Nephron progenitor cell (in vitro differentiated cells): ENCODE data around the gene ABHD10.

Experiments used
- DNase-seq: peaks from one replicate; pipeline ENCODE4 v3.0.0; 2021
- H3K27ac Mint-ChIP-seq: 2 replicates; pipeline ENCODE4 v1.8.0; 2021; ENCODE audit warnings: mild to moderate bottlenecking, moderate library complexity, mixed read lengths
- H3K27me3 Mint-ChIP-seq: 2 replicates; pipeline ENCODE4 v1.8.0; 2021; ENCODE audit warnings: mild to moderate bottlenecking, low read depth, mixed read lengths; ENCODE audit not compliant: poor library complexity
- H3K36me3 Mint-ChIP-seq: 2 replicates; pipeline ENCODE4 v1.8.0; 2021; ENCODE audit warnings: low read depth, mixed read lengths
- H3K4me1 Mint-ChIP-seq: 2 replicates; pipeline ENCODE4 v1.8.0; 2021; ENCODE audit warnings: mixed read lengths
- H3K4me3 Mint-ChIP-seq: 2 replicates; pipeline ENCODE4 v1.8.0; 2021; ENCODE audit warnings: mild to moderate bottlenecking, moderate library complexity, mixed read lengths
- H3K9me3 Mint-ChIP-seq: 2 replicates; pipeline ENCODE4 v1.8.0; 2021; ENCODE audit warnings: mild to moderate bottlenecking, moderate library complexity, mixed read lengths
- TF ChIP-seq, protein P1 (sequence below): fragments of 200-600 bp; sonication (generic); IDR thresholded peaks from 2 replicates; pipeline ENCODE4 v1.5.0; 2021; ENCODE audit warnings: antibody characterized with exemption

ABHD10 gene

DNA sequence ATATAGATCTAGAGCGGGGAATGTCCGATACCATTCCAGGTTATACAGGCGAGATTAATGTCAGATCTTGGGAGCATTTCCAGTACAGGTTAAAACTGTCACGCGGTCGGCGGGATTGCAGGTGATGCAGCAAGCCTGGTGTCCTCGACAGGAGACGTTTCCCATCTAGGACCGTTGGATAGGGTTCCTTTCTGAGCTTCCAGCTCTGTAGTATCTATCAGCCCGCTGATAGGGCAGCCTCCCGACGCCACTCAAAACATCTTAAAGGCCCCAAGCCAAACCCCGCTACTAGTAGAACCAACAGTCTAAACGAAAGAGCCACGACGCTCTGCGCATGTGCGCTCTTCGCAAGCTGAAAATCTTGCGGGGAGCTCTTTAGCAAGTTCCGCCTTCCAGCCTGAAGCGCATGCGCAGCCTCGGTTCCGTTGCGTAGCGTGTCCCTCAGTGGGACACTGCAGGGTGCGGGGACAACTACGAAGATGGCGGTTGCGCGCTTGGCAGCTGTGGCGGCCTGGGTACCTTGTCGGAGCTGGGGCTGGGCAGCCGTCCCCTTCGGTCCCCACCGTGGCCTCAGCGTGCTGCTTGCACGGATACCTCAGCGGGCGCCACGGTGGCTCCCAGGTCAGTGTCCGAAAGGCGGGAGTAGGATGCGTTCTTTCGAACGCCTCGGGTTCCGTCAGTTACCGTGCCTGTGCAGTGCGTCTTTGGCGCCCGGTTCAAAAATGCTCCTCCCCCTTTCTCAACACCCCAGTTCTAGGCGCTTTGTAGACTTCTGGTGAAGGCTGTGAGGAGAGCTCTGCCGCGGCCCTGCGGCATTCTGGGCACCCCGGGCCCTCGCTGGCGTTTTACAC is at the start of gene ABHD10:
TSS of gene ABHD10 (plus strand) at position 444 of the 851 bp plus-strand sequence. CDS start at position 480, 36 bp downstream.
- no peaks in the 10 kb centered on the region for H3K9me3 Mint-ChIP-seq
- peak; percentile 95 for DNase-seq
- H3K4me1 Mint-ChIP-seq: peaks cover 44% of the 10 kb centered on the region
- H3K36me3 Mint-ChIP-seq: peaks cover 14% of the 10 kb centered on the region
- TF ChIP-seq, protein P1, sequence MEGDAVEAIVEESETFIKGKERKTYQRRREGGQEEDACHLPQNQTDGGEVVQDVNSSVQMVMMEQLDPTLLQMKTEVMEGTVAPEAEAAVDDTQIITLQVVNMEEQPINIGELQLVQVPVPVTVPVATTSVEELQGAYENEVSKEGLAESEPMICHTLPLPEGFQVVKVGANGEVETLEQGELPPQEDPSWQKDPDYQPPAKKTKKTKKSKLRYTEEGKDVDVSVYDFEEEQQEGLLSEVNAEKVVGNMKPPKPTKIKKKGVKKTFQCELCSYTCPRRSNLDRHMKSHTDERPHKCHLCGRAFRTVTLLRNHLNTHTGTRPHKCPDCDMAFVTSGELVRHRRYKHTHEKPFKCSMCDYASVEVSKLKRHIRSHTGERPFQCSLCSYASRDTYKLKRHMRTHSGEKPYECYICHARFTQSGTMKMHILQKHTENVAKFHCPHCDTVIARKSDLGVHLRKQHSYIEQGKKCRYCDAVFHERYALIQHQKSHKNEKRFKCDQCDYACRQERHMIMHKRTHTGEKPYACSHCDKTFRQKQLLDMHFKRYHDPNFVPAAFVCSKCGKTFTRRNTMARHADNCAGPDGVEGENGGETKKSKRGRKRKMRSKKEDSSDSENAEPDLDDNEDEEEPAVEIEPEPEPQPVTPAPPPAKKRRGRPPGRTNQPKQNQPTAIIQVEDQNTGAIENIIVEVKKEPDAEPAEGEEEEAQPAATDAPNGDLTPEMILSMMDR: no peak
- H3K4me3 Mint-ChIP-seq: peak within 1 kb of the TSS; percentile 88
- peak within 1 kb of the TSS; percentile 49 for H3K27ac Mint-ChIP-seq
- no peaks in the 10 kb centered on the region for H3K27me3 Mint-ChIP-seq

DNA sequence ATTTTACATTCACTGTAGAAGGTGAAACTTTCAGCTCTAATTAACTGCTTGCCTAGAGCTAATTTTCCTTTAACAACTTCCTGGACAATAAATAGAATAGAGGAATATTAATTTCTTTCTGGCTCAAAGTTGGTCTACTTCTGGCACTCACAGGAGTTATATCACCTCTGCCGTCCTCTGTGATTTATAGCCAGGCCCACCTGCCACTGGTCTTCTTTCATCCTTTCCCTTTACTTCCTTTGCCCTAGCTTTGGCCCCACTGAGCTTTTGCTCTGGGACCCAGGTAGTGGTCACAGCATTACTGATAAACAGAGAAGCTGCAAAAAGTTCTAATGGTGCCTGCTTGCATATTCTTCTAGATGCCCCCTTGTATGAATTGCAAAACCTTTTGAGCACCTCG is 49.3 kb upstream of the ABHD10 start:
- H3K36me3 Mint-ChIP-seq: peaks cover 45% of the 10 kb centered on the region
- H3K4me1 Mint-ChIP-seq: peaks cover 5% of the 10 kb centered on the region
- H3K27me3 Mint-ChIP-seq: no peaks in the 10 kb centered on the region
- H3K27ac Mint-ChIP-seq: no peak overlapping the region
- no peak overlapping the region for H3K4me3 Mint-ChIP-seq
- DNase-seq: no peak
- H3K9me3 Mint-ChIP-seq: no peaks in the 10 kb centered on the region
- TF ChIP-seq, protein P1: no peak

DNA sequence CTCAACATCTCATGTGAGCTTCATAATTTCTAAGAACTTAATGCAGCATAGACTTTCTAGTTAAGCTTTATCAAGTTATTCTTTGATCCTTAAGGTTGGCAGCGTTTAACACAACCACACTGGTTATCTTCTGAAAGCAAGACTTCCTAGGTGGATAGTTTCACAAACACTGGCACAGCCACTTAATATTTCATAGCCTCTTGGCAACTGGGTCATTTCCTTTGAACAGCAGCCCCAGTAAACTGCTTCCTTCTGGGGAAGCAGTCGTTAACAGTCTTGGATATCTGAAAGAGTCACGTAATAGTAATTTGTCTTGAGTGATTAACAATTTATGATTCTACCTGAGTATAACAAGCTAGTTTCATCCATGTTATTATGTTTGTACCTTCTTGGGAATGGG is 45.9 kb upstream of the ABHD10 start:
- TF ChIP-seq, protein P1: no peak
- Mint-ChIP-seq H3K4me1 (peaks cover 5% of the 10 kb centered on the region), H3K9me3 (no peaks in the 10 kb centered on the region), H3K36me3 (peaks cover 67% of the 10 kb centered on the region), H3K4me3 (no peak overlapping the region), H3K27ac (no peak overlapping the region), H3K27me3 (no peaks in the 10 kb centered on the region)
- no peak for DNase-seq

DNA sequence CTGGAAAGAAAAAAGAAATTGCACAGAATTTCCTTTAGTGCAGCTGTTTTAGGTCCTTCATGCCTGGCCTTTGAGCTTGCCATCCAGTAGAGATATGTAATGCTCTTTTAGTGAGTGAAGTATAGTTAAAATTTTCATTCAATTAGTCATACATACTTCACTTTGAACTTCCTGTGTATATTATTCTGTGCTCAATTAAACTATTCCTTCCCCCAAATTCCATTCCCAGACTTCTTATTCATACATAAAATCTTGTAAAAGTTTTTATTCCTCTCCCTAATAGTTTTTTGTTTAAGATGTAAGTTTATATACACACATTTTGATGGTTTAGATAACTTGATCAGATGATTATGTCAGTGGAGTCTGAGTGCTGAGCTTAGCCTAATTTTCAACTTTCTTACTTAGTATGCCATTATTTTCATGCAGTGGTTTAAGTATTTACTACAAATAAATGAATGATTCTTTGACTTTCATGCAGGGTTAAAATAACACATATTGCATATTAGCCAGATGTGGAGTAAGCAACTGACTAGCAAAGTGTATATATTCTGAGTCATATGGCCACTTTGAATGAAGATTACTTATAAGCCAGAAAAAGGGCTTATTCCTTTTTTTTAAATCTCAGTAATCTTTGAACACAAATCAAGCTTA is 42.5 kb upstream of the ABHD10 start:
- Mint-ChIP-seq H3K27ac (no peak overlapping the region), H3K36me3 (peaks cover 83% of the 10 kb centered on the region), H3K9me3 (no peaks in the 10 kb centered on the region), H3K27me3 (no peaks in the 10 kb centered on the region), H3K4me3 (no peak overlapping the region), H3K4me1 (no peaks in the 10 kb centered on the region)
- TF ChIP-seq, protein P1: no peak
- no peak for DNase-seq

DNA sequence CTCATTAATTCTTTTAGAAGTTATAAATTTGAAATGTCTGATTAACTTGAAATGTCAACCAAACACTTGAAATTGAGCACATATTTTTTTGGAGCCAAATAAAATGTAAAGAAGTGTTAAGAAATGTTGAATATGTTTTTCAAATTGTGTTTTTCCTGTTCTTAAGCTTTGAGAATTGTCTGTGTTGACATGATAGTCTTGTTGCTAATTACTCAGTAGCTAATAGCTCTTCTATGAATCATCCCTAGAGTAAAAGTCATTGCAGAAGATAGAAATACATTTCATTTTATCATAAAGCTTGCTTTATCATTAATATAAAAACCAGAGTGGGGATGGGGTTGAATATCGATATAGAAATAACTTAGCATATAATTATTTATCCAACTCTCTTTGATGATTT is 41.9 kb upstream of the ABHD10 start:
- H3K27me3 Mint-ChIP-seq: no peaks in the 10 kb centered on the region
- no peak overlapping the region for H3K4me3 Mint-ChIP-seq
- peaks cover 83% of the 10 kb centered on the region for H3K36me3 Mint-ChIP-seq
- H3K4me1 Mint-ChIP-seq: no peaks in the 10 kb centered on the region
- no peak overlapping the region for H3K27ac Mint-ChIP-seq
- TF ChIP-seq, protein P1: no peak
- no peaks in the 10 kb centered on the region for H3K9me3 Mint-ChIP-seq
- DNase-seq: no peak
